HUES6 (cell line): Measurements from ENCODE around the gene UGT1A10.
"Not testable (repeated sequence)": the region's sequence is repeated elsewhere in the genome, so short reads cannot be mapped to it uniquely, and the experiment has no call there.

Source experiments
- H3K27ac ChIP-seq: 2 replicates; pipeline ENCODE4 v1.7.0; 2013; ENCODE audit warnings: low read depth, mild to moderate bottlenecking, low read length, inconsistent platforms
- H3K27me3 ChIP-seq: 2 replicates; pipeline ENCODE4 v1.6.1; 2013; ENCODE audit warnings: low read length; ENCODE audit not compliant: control insufficient read depth, insufficient read depth
- H3K36me3 ChIP-seq: 2 replicates; pipeline ENCODE4 v1.6.1; 2013; ENCODE audit warnings: low read length; ENCODE audit not compliant: control insufficient read depth, insufficient read depth
- H3K4me1 ChIP-seq: 2 replicates; pipeline ENCODE4 v1.6.1; 2013; ENCODE audit warnings: low read length; ENCODE audit not compliant: control insufficient read depth, insufficient read depth
- H3K4me3 ChIP-seq: 2 replicates; pipeline ENCODE4 v1.5.1; 2013; ENCODE audit warnings: low read depth, low read length
- H3K9ac ChIP-seq: one replicate; pipeline ENCODE4 v1.6.1; 2013; ENCODE audit warnings: mild to moderate bottlenecking, low read length
- H3K9me3 ChIP-seq: 2 replicates; pipeline ENCODE4 v1.6.1; 2013; ENCODE audit warnings: low read depth, low read length; ENCODE audit not compliant: control insufficient read depth, insufficient read depth

The UGT1A10 gene

GRCh38 chr2:233617476-233617875 lies 18.8 kb upstream of the UGT1A10 start, which contains the start of gene UGT1A8:
Gene UGT1A8 (plus strand): TSS chr2:233617633. CDS start chr2:233617708, 75 bp downstream.
- not testable (repeated sequence) for H3K9ac ChIP-seq, H3K36me3 ChIP-seq, H3K4me1 ChIP-seq, H3K4me3 ChIP-seq, H3K27me3 ChIP-seq, H3K9me3 ChIP-seq, H3K27ac ChIP-seq

DNA sequence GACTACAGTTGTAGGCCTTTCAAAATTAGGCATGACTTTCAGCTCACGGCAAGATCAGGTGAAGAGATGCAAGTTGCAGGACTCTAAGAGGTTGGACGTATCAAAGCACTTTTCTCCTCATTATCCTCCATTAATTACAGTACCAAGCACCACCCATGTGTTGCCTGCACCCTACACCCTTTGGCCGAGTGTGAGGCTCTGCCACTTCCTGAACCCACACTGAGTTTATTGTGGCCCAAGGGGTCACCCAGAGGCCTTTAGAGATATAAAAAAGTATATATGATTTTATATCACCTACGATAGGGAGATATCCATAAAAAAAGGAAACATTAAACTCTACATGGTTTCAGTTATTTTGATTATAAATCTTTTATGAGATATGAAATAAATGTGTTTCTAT lies 16.0 kb upstream of the UGT1A10 start:
- Histone ChIP-seq H3K36me3 (no peaks in the 10 kb centered on the region), H3K4me3 (no peak overlapping the region), H3K27ac (no peak overlapping the region), H3K27me3 (no peaks in the 10 kb centered on the region), H3K4me1 (no peaks in the 10 kb centered on the region), H3K9me3 (no peaks in the 10 kb centered on the region), H3K9ac (no peak overlapping the region)

GRCh38 chr2:233621863-233622262 lies 14.4 kb upstream of the UGT1A10 start:
- H3K4me1 ChIP-seq, H3K27ac ChIP-seq, H3K4me3 ChIP-seq, H3K9ac ChIP-seq, H3K36me3 ChIP-seq, H3K27me3 ChIP-seq, H3K9me3 ChIP-seq: not testable (repeated sequence)

- no peaks in the 10 kb centered on the region for H3K36me3 ChIP-seq
- no peaks in the 10 kb centered on the region for H3K9me3 ChIP-seq
- H3K4me3 ChIP-seq, result no peak overlapping the region
- H3K27me3 ChIP-seq, result no peaks in the 10 kb centered on the region
- H3K9ac ChIP-seq, result no peak overlapping the region
- no peaks in the 10 kb centered on the region for H3K4me1 ChIP-seq
- H3K27ac ChIP-seq, result no peak overlapping the region
Observed at GRCh38 chr2:233627331-233628025, 8.8 kb upstream of the UGT1A10 start.

GRCh38 chr2:233638836-233639235 lies 2.6 kb downstream of the UGT1A10 start:
- H3K9me3 ChIP-seq, result peaks cover 1% of the 10 kb centered on the region; the same call in 1 of the 2 replicates
- no peaks in the 10 kb centered on the region for H3K27me3 ChIP-seq
- no peaks in the 10 kb centered on the region for H3K36me3 ChIP-seq
- no peak overlapping the region for H3K27ac ChIP-seq
- H3K4me3 ChIP-seq, result no peak overlapping the region
- no peak overlapping the region for H3K9ac ChIP-seq
- no peaks in the 10 kb centered on the region for H3K4me1 ChIP-seq

GRCh38 chr2:233639860-233640259 lies 3.6 kb downstream of the UGT1A10 start:
- Histone ChIP-seq H3K27me3 (no peaks in the 10 kb centered on the region), H3K9ac (no peak overlapping the region), H3K4me3 (no peak overlapping the region)

GRCh38 chr2:233643128-233643527 lies 6.9 kb downstream of the UGT1A10 start:
- Histone ChIP-seq H3K4me3 (no peak overlapping the region), H3K4me1 (no peaks in the 10 kb centered on the region), H3K27me3 (no peaks in the 10 kb centered on the region), H3K27ac (no peak overlapping the region), H3K9me3 (peaks cover 32% of the 10 kb centered on the region), H3K36me3 (no peaks in the 10 kb centered on the region), H3K9ac (no peak overlapping the region)

More at GRCh38 chr2:233639860-233640259, 3.6 kb downstream of the UGT1A10 start:
- Histone ChIP-seq H3K36me3 (no peaks in the 10 kb centered on the region), H3K9me3 (peaks cover 7% of the 10 kb centered on the region; the same call in 1 of the 2 replicates), H3K4me1 (no peaks in the 10 kb centered on the region), H3K27ac (no peak overlapping the region)

- not testable (repeated sequence) for H3K9ac ChIP-seq, H3K27ac ChIP-seq, H3K4me1 ChIP-seq, H3K4me3 ChIP-seq, H3K27me3 ChIP-seq, H3K36me3 ChIP-seq
- peaks cover 32% of the 10 kb centered on the region for H3K9me3 ChIP-seq
Observed at GRCh38 chr2:233646033-233646432, 9.8 kb downstream of the UGT1A10 start.

GRCh38 chr2:233650981-233651380 lies 14.7 kb downstream of the UGT1A10 start:
- H3K4me1 ChIP-seq, result no peaks in the 10 kb centered on the region
- H3K27ac ChIP-seq, result no peak overlapping the region

DNA sequence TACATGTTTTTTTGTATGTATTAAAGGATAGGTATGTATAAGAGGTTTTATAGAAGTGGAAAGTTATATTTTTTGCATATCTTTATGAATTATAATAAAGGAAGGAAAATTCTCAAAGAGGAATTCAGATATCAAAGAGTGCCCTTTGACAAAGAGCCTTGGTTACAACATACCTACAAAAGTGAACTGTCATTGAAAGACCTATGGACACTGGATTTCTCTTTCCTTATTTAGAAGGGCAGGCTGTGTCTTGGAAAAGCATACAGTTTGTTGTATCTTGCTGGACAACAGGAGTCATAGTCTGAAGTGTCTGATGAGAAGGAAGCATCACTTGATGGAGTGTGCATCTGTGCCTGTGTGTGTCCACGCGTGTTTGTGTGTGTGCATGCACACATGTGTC lies 15.2 kb downstream of the UGT1A10 start:
- H3K9me3 ChIP-seq, result peaks cover 9% of the 10 kb centered on the region

More at GRCh38 chr2:233650981-233651380, 14.7 kb downstream of the UGT1A10 start:
- no peaks in the 10 kb centered on the region for H3K27me3 ChIP-seq
- no peaks in the 10 kb centered on the region for H3K36me3 ChIP-seq
- peaks cover 13% of the 10 kb centered on the region for H3K9me3 ChIP-seq
- no peak overlapping the region for H3K9ac ChIP-seq
- no peak overlapping the region for H3K4me3 ChIP-seq

DNA sequence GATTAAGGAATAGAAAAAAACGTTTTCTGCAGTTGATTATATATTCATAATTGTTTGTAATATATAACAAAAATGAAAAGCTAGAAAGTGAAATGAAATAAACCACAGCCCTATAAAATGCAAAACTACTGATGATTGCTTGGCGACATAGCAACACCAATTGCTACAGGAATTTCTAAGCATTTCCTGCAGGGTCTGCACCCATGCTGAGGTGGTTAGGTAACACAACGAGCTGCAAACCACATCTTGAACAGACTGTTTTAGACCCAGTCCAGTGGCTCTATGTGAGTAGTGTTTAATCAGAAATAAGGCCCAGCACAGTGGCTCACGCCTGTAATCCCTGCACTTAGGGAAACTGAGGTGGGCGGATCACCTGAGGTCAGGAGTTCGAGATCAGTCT lies 18.3 kb downstream of the UGT1A10 start:
- H3K36me3 ChIP-seq, result no peaks in the 10 kb centered on the region
- no peaks in the 10 kb centered on the region for H3K9me3 ChIP-seq
- no peak overlapping the region for H3K9ac ChIP-seq
- no peak overlapping the region for H3K27ac ChIP-seq
- H3K27me3 ChIP-seq, result no peaks in the 10 kb centered on the region; the same call in 1 of the 2 replicates
- no peaks in the 10 kb centered on the region for H3K4me1 ChIP-seq
- H3K4me3 ChIP-seq, result no peak overlapping the region

More for the DNA sequence above, 15.2 kb downstream of the UGT1A10 start:
- Histone ChIP-seq H3K9ac (no peak overlapping the region), H3K36me3 (no peaks in the 10 kb centered on the region), H3K4me3 (no peak overlapping the region), H3K4me1 (no peaks in the 10 kb centered on the region), H3K27ac (no peak overlapping the region), H3K27me3 (no peaks in the 10 kb centered on the region)
